Measurements from ENCODE around the gene NIM1K.

Gene NIM1K

DNA sequence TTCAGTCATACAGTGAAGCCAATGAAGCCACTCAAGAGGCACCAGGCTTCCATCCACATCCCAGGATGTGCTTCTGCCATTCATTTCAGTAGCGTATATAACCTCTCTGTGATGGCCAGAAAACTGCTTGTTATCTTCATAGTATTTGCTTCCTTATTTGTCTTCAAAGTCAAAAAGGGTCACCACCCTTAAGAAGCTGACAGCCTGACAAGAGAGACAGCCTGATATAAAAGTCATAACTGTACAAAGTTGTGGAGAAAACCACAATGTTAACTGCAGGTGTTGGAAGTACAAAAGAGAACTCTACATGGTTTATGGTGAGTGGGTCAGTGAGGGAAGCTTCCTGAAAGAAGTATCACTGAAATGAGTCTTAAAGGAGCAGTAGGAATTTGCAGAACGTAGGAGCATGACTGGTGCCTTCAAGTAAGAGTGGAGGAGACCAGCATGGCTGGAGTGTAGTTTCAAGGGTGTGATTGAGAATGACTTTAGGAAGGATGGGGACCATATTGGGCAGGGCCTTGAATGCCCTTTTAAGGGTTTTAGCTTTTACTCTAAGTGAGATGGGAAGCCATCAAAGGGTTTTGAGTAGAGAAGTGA is 33.7 kb downstream of the NIM1K start:
- no peak for ATAC-seq (ENCODE audit: low read depth)

DNA sequence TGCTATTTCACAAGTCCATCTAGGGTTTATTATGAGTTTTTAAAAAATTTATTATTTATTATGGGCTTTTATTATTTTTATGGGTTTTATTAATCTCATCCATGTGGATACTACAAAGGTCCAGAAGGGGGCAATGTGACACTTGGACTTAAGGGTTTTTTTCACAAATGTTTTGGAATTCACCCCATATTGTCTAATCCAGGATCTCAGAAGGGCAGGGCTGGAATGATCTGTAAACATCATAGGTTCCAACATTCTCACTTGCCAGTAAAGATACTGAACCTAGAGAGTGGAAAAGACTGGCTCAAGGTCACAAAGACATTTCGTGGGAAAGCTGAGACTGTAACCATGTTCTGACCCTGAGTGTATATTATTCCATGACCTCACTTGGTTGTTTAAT is 35.6 kb downstream of the NIM1K start:
- ATAC-seq (ENCODE audit: low read depth) (no peak), DNase-seq (ENCODE audit: low spot score in 2 of 2) (no peak)
- H3K27ac Mint-ChIP-seq, result no peak overlapping the region

More for the DNA sequence above, 33.7 kb downstream of the NIM1K start:
- Mint-ChIP-seq H3K4me3 (no peak overlapping the region), H3K4me1 (no peaks in the 10 kb centered on the region), H3K27ac (no peak overlapping the region), H3K36me3 (no peaks in the 10 kb centered on the region), H3K9me3 (no peaks in the 10 kb centered on the region), H3K27me3 (peaks cover 3% of the 10 kb centered on the region)
- no peak for DNase-seq (ENCODE audit: low spot score in 2 of 2)

DNA sequence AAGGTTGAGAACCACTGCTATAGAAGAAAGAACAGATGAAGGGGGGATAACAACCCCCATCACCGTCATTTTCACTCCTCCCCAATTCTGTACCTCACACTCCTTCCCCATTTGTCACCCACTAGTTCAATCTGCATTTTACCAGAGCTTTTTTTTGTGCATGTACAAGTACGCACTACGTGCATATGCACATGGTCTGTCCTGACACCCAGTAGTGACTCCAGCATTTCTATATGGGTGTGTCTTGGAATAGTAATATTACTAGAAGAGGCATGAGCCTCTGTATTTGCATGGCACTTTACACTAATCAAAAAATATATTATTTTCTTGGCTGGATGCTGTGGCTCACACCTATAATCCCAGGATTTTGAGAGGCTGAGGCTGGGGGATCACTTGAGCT is 38.7 kb downstream of the NIM1K start:
- Mint-ChIP-seq H3K36me3 (no peaks in the 10 kb centered on the region), H3K4me1 (no peaks in the 10 kb centered on the region), H3K27me3 (peaks cover 5% of the 10 kb centered on the region), H3K9me3 (no peaks in the 10 kb centered on the region), H3K4me3 (no peak overlapping the region), H3K27ac (no peak overlapping the region)
- DNase-seq (ENCODE audit: low spot score in 2 of 2), result no peak
- no peak for ATAC-seq (ENCODE audit: low read depth)

More for the DNA sequence above, 35.6 kb downstream of the NIM1K start:
- Mint-ChIP-seq H3K4me3 (no peak overlapping the region), H3K4me1 (no peaks in the 10 kb centered on the region), H3K36me3 (no peaks in the 10 kb centered on the region), H3K9me3 (no peaks in the 10 kb centered on the region), H3K27me3 (peaks cover 5% of the 10 kb centered on the region)

DNA sequence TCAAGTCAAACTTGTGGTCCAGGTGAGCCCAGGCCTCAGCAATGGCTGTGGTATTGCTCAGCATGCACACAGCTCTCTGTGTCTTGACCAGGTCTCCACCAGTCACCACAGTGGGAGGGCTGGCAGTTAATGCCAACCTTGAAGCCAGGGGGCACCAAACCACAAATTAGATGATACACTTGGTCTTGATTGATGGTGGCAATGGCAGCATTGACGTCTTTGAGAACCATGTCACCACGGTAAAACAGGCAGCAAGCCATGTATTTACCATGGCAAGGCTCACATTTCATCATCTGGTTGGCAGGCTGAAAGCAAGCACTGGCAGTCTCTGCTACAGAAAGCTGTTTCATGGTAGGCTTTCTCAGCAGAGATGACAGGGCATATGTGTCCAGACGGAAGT is 40.0 kb downstream of the NIM1K start:
- H3K36me3 Mint-ChIP-seq, result no peaks in the 10 kb centered on the region
- no peak overlapping the region for H3K4me3 Mint-ChIP-seq
- no peak overlapping the region for H3K27ac Mint-ChIP-seq
- H3K27me3 Mint-ChIP-seq, result peaks cover 5% of the 10 kb centered on the region
- ATAC-seq (ENCODE audit: low read depth), result no peak
- H3K9me3 Mint-ChIP-seq, result no peaks in the 10 kb centered on the region
- no peaks in the 10 kb centered on the region for H3K4me1 Mint-ChIP-seq
- DNase-seq (ENCODE audit: low spot score in 2 of 2), result no peak

DNA sequence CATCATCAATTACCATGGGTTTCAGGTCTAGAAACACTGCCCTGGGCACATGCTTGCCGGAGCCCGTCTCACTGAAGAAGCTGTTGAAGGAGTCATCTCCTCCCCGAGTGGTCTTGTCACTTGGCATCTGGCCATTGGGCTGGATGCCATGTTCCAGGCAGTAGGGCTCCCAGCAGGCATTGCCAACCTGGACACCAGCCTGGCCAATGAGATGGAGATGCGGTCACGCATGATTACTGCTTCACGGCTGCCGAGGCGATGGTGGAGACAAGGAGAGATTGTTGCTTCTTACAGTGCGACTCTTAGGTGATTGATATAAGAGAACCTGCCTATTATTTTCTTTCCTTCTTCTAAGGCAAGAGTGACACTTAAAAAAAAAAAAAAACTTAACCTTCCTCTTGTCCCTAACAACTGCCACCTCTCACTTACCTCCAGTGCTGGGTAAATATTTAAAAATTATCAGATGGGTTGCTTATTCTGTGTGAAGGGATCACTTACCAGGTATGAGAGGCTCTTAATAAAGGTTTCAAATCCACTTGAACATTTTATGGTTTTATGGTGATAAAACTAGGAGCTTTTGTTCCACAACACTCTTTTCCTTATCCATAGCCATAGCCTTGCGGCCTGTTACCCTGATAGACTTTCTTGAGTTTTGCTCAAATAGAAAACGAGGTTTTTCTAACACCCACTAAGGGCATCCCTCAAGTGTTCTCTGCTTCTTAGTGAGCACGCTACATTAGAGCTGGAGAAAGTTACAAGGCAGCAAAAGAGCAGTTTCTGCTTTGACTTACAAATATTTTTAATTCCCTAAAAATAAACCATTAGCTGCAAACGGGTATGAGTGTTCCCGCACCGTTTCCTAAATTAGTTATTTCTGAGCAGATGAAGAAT is 41.2 kb downstream of the NIM1K start:
- Mint-ChIP-seq H3K4me3 (no peak overlapping the region), H3K4me1 (no peaks in the 10 kb centered on the region), H3K36me3 (no peaks in the 10 kb centered on the region), H3K27ac (no peak overlapping the region), H3K27me3 (peaks cover 4% of the 10 kb centered on the region), H3K9me3 (no peaks in the 10 kb centered on the region)
- DNase-seq (ENCODE audit: low spot score in 2 of 2), result no peak
- ATAC-seq (ENCODE audit: low read depth), result no peak

DNA sequence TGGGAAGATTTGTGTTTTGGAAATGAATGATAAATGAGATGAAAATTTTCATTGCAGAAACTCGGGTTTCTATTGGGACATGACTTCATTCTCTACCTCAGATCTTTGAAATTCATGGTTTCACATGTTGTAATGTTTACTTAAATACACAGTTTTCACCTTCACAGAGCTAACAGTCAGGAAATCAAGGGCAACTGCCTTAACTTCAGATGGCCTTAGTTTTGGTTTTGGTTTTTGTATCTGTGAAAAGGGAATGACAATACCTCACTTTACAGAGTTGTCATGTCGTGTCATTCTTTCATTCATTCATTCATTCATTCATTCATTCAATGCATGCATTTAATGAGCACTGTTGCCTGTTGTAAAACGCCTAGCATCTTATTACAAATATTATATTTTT is 41.9 kb downstream of the NIM1K start:
- ATAC-seq (ENCODE audit: low read depth) (no peak), DNase-seq (ENCODE audit: low spot score in 2 of 2) (no peak)
- H3K27ac Mint-ChIP-seq, result no peak overlapping the region
- H3K4me3 Mint-ChIP-seq, result no peak overlapping the region
- no peaks in the 10 kb centered on the region for H3K9me3 Mint-ChIP-seq
- H3K27me3 Mint-ChIP-seq, result peaks cover 6% of the 10 kb centered on the region
- H3K4me1 Mint-ChIP-seq, result no peaks in the 10 kb centered on the region
- no peaks in the 10 kb centered on the region for H3K36me3 Mint-ChIP-seq

DNA sequence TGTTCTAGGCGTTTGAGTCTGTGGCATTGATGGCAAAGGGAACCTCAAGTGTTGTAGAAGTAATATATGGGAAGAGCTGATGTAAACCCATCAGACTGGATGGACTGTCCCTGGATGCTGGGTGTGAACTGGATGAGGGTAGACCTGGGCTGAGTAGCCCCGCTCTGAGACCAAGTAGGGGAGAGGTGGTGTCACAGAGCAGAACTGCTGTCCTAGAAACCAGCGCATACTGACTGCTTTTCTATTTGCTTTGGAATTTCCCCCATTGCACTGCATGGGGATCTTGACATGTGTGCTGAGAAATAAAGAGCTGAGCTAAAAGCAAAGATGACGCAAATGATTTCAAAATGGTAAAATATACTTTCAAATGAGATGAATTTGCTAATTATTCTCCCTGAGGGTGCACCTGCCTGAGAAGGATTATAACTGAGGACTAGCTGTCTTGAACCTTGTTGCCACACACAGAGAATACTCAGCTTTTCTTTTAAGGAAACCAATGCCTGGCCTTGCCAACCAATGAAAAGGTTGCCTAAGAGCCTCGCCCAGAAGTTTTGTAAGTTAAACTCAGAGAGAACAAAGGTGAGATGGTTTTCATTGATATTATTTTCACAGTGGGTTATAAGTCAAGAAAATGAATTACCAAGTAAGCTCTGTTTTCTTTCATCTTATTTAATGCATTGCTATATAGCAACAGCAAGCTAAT is 44.8 kb downstream of the NIM1K start:
- Mint-ChIP-seq H3K9me3 (no peaks in the 10 kb centered on the region), H3K27me3 (peaks cover 5% of the 10 kb centered on the region), H3K36me3 (no peaks in the 10 kb centered on the region), H3K4me1 (no peaks in the 10 kb centered on the region), H3K27ac (no peak overlapping the region), H3K4me3 (no peak overlapping the region)
- ATAC-seq (ENCODE audit: low read depth), result no peak
- DNase-seq (ENCODE audit: low spot score in 2 of 2), result no peak

DNA sequence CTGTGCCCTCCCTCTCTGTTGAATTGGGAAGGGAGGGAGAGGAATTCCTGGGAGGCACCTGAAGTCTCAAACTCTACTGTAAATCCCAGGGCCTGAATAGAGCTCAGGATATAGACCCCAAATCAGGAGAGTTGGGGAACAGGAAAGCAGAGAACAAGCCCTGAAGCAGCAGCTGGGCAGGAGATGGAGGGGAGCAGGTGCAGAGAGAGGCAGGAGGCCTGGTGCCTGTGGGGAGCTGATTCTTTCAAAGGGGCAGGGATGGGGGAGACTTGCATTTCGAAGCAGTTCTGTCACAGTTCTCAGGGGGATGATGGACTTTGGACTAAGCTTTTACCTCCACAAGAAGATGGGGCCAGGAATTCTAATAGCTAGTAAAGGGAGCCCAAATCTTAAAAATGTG is 50.2 kb downstream of the NIM1K start:
- peaks cover 28% of the 10 kb centered on the region for H3K27me3 Mint-ChIP-seq
- no peaks in the 10 kb centered on the region for H3K36me3 Mint-ChIP-seq
- no peak overlapping the region for H3K4me3 Mint-ChIP-seq
- no peaks in the 10 kb centered on the region for H3K9me3 Mint-ChIP-seq
- peaks cover 4% of the 10 kb centered on the region for H3K4me1 Mint-ChIP-seq
- no peak for DNase-seq (ENCODE audit: low spot score in 2 of 2)
- H3K27ac Mint-ChIP-seq, result no peak overlapping the region
- no peak for ATAC-seq (ENCODE audit: low read depth)

DNA sequence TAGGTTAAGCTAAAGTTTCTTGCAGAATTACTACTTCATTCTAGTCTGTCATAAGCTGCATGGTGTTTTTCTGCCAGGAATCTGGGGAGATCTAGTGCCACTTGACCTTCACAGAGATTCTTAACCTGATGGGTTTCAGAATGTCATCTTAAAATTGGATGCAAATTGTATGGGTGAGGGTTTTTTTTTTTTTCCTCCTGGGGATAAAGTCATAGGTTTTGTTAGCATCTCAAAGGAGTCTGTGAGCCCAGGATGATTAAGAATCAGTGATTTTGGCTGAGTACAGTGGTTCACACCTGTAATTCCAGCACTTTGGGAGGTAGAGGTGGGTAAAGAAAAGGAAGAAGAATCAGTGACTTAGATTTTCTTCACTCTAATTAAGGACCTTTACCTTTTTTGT is 51.2 kb downstream of the NIM1K start:
- H3K27me3 Mint-ChIP-seq, result peaks cover 33% of the 10 kb centered on the region

DNA sequence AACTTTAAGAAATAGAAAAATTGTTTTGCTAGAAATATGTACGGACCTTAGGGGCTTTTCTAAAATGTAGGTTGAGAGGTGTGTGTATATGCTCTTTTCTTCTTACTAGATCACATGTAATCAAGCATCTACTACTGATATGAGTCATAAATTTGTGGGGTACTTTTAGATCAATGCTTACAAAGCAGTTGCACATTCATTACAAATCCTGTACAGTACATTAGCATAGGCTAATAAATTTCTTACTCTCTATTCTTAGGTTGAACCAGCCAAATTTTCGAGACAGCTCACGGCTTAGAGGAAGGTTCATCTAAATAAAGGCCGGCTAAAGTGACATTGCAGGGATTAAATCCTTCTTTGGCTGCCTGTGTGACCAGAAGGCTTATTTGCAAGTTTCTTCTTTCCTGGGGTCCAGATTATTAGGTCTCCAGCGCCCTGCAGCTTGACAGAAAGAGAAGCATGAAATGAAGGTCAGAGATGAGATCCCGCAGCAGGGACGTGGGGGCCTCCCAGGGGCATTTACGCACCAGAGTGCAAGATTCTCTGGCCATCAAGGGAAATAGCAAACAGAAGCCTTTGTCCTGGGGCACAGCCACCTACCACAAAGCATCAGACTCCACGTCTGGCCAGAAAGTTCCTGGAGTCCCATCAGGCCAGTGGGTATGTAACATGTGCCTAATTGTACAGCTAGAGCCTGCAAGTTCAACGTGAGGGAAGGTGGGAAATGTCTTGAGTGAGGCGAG is 53.0 kb downstream of the NIM1K start:
- H3K4me1 Mint-ChIP-seq, result peaks cover 4% of the 10 kb centered on the region
- H3K4me3 Mint-ChIP-seq, result no peak overlapping the region
- no peaks in the 10 kb centered on the region for H3K36me3 Mint-ChIP-seq
- H3K27me3 Mint-ChIP-seq, result peaks cover 38% of the 10 kb centered on the region
- DNase-seq (ENCODE audit: low spot score in 2 of 2) (no peak), ATAC-seq (ENCODE audit: low read depth) (no peak)
- H3K27ac Mint-ChIP-seq, result no peak overlapping the region
- H3K9me3 Mint-ChIP-seq, result no peaks in the 10 kb centered on the region

More for the DNA sequence above, 51.2 kb downstream of the NIM1K start:
- no peak for DNase-seq (ENCODE audit: low spot score in 2 of 2)
- no peak overlapping the region for H3K4me3 Mint-ChIP-seq
- no peak for ATAC-seq (ENCODE audit: low read depth)
- no peaks in the 10 kb centered on the region for H3K36me3 Mint-ChIP-seq
- H3K9me3 Mint-ChIP-seq, result no peaks in the 10 kb centered on the region
- peaks cover 4% of the 10 kb centered on the region for H3K4me1 Mint-ChIP-seq
- no peak overlapping the region for H3K27ac Mint-ChIP-seq

DNA sequence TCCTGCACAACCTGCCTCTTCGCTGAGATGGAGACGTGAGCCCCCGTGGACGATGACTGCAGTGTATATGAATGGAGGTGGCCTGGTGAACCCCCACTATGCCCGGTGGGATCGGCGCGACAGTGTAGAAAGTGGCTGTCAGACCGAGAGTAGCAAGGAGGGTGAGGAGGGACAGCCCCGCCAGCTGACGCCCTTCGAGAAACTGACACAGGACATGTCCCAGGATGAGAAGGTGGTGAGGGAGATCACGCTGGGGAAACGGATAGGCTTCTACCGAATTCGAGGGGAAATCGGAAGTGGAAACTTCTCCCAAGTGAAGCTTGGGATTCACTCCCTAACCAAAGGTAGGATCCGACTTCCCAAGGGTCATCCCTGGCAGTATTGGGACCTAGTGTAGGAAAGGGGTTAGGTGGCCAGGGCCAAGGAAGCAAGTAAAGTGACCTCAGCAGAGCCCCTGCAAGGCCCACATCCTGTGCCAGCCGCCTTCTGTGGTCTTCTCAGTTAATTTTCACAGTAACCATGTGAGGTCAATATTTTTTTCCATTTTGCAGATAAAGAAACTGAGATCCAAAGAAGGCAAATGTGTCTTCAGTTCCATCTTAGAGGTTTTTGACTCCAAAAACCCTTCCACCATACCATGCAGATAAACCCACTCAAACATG is 53.8 kb downstream of the NIM1K start:
- peaks cover 4% of the 10 kb centered on the region for H3K4me1 Mint-ChIP-seq
- ATAC-seq (ENCODE audit: low read depth) (no peak), DNase-seq (ENCODE audit: low spot score in 2 of 2) (no peak)
- peaks cover 40% of the 10 kb centered on the region for H3K27me3 Mint-ChIP-seq
- H3K36me3 Mint-ChIP-seq, result no peaks in the 10 kb centered on the region
- H3K27ac Mint-ChIP-seq, result no peak overlapping the region
- H3K9me3 Mint-ChIP-seq, result no peaks in the 10 kb centered on the region
- no peak overlapping the region for H3K4me3 Mint-ChIP-seq

DNA sequence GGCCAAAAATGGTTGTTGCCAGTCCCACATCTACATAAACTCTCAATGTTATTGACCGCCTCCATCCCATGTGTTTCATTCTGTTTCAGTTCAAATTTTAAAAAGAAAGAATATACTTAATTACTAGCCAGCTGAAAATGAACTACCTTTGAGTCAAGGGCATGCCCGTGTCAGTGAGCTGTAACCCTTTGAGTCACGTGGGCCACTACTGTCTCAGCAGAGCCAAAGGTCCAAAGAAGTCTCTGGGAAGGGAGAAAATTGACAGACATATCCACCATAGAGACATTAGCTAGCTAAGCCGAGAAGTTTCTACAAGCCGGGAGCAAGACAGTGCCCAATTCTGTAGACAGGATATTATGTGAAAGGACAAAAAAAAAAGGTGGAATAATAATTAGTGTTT is 59.7 kb downstream of the NIM1K start:
- Mint-ChIP-seq H3K27me3 (peaks cover 28% of the 10 kb centered on the region), H3K4me3 (no peak overlapping the region), H3K9me3 (no peaks in the 10 kb centered on the region), H3K4me1 (no peaks in the 10 kb centered on the region), H3K27ac (no peak overlapping the region), H3K36me3 (no peaks in the 10 kb centered on the region)
- no peak for DNase-seq (ENCODE audit: low spot score in 2 of 2)
- ATAC-seq (ENCODE audit: low read depth), result no peak

DNA sequence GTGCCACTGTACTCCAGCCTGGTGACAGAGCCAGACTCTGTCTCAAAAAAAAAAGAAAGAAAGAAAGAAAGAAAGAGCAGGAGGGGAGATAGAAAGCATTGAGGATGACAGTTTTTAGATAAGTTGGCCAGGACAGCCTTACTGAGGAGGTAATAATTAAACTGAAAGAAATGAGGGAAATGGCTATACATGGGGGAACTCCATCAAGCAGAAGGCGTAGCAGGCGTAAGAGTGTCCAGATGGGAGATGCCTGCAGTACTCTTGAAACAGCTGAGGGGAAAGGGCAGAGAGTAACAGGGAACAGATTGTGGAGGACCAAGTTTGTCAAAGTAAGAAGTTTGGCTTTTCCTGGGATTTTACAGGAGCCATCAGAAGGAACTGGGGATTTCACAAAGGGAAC is 63.7 kb downstream of the NIM1K start:
- H3K36me3 Mint-ChIP-seq, result no peaks in the 10 kb centered on the region
- no peak for ATAC-seq (ENCODE audit: low read depth)
- H3K27ac Mint-ChIP-seq, result no peak overlapping the region

More for the DNA sequence above, 63.7 kb downstream of the NIM1K start:
- H3K27me3 Mint-ChIP-seq, result peaks cover 11% of the 10 kb centered on the region
- no peak overlapping the region for H3K4me3 Mint-ChIP-seq
- no peaks in the 10 kb centered on the region for H3K9me3 Mint-ChIP-seq
- DNase-seq (ENCODE audit: low spot score in 2 of 2), result no peak
- peaks cover 6% of the 10 kb centered on the region for H3K4me1 Mint-ChIP-seq
